ENCODE results near the gene MBD5. TPM values are rescaled to one million over a fixed set of nuclear protein-coding genes. Genes with fewer than 3 reads are reported as not detected.

Gene MBD5
- total RNA-seq, 1 experiment from 2014 or later, result 8.5 TPM

DNA sequence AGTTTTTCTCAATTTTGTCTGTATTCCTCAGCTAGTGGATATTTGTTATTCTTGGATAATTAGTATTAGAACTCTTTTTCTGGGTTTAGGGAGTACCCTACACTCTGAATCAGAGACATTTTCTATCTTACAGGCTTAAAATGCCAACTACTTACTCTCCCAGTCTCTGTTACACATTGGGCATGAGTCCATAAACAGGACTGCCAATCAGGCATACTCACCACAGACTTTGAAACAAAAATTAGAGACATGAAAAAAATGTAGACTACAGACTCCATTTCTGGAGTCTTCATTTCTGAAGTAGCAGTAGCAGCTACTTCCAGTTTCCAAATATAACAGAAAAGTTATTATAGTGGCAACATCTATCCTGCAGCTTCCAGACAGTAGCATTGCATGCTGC is 279.7 kb downstream of the MBD5 start:
- no peaks in the 10 kb centered on the region for H3K79me2 ChIP-seq (ENCODE audit: low read length)
- no peaks in the 10 kb centered on the region for H3K9me2 ChIP-seq (replicated peaks; ENCODE audit: low read length)
- H3K4me2 ChIP-seq (ENCODE audit: low read length), result no peak overlapping the region
- H3F3A ChIP-seq (ENCODE audit: low read length, unreplicated experiment), result no peaks in the 10 kb centered on the region
- no peak for DNase-seq
- H3K9me3 ChIP-seq (ENCODE audit: low read length), result no peaks in the 10 kb centered on the region
- POLR2A ChIA-PET (ENCODE audit: unreplicated experiment), result no interaction called here
- no TSS peak for BruUV-seq (replicated peaks)
- no peaks in the 10 kb centered on the region for H3K4me1 ChIP-seq (ENCODE audit: insufficient read depth, low read length)
- no peaks in the 10 kb centered on the region for H3K36me3 ChIP-seq (ENCODE audit: low read depth, low read length)
- ATAC-seq, result no peak
- no peak overlapping the region for H3K9ac ChIP-seq (ENCODE audit: low read length)
- no peak overlapping the region for H3K4me3 ChIP-seq (ENCODE audit: low read length)
- H2AFZ ChIP-seq (ENCODE audit: low read length), result no peak overlapping the region
- no peaks in the 10 kb centered on the region for H4K20me1 ChIP-seq (ENCODE audit: low read length)
- intact Hi-C loops (cut with micrococcal nuclease), result no loop called here
- CTCF ChIA-PET, result no interaction called here
- no peak overlapping the region for H3K27ac ChIP-seq (ENCODE audit: low read length)
- no peaks in the 10 kb centered on the region for H3K27me3 ChIP-seq (ENCODE audit: low read length)
- TF ChIP-seq, protein P1, sequence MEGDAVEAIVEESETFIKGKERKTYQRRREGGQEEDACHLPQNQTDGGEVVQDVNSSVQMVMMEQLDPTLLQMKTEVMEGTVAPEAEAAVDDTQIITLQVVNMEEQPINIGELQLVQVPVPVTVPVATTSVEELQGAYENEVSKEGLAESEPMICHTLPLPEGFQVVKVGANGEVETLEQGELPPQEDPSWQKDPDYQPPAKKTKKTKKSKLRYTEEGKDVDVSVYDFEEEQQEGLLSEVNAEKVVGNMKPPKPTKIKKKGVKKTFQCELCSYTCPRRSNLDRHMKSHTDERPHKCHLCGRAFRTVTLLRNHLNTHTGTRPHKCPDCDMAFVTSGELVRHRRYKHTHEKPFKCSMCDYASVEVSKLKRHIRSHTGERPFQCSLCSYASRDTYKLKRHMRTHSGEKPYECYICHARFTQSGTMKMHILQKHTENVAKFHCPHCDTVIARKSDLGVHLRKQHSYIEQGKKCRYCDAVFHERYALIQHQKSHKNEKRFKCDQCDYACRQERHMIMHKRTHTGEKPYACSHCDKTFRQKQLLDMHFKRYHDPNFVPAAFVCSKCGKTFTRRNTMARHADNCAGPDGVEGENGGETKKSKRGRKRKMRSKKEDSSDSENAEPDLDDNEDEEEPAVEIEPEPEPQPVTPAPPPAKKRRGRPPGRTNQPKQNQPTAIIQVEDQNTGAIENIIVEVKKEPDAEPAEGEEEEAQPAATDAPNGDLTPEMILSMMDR (conservative IDR thresholded peaks at IDR 0.05; ENCODE audit: low read depth, low read length), result no peak
- TF ChIP-seq EZH2phosphoT487 (IDR thresholded peaks at IDR 0.05; ENCODE audit: borderline replicate concordance, low read length) (no peak), EZH2 (IDR thresholded peaks at IDR 0.05; ENCODE audit: low read length, unreplicated experiment) (no peak)

DNA sequence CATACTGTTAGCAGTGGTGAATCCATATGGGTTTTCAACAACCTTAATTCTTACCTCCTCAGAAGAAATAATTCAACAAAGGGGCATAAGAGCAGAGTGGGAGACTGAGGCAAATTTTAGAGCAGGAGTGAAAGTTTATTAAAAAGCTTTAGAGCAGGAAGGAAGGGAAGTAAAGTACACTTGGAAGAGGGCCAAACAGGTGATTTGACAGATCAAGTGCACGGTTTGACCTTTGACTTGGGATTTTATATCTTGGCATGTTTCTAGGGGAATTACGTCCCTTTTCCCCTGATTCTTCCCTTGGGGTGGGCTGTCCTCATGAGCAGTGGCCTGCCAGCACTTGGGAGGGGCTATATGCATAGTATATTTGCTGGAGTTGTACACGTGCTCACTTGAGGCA is 280.5 kb downstream of the MBD5 start:
- H3K36me3 ChIP-seq (ENCODE audit: low read depth, low read length), result no peaks in the 10 kb centered on the region
- BruUV-seq (replicated peaks), result no TSS peak
- ChIA-PET POLR2A (ENCODE audit: unreplicated experiment) (no interaction called here), CTCF (no interaction called here)
- H3K4me1 ChIP-seq (ENCODE audit: insufficient read depth, low read length), result no peaks in the 10 kb centered on the region
- no peak overlapping the region for H3K9ac ChIP-seq (ENCODE audit: low read length)
- H3K27ac ChIP-seq (ENCODE audit: low read length), result no peak overlapping the region
- intact Hi-C loops (cut with micrococcal nuclease), result no loop called here
- no peak for DNase-seq
- no peak overlapping the region for H3K4me2 ChIP-seq (ENCODE audit: low read length)
- no peak overlapping the region for H2AFZ ChIP-seq (ENCODE audit: low read length)
- ATAC-seq, result no peak
- H3F3A ChIP-seq (ENCODE audit: low read length, unreplicated experiment), result no peaks in the 10 kb centered on the region
- no peaks in the 10 kb centered on the region for H3K9me3 ChIP-seq (ENCODE audit: low read length)
- H3K4me3 ChIP-seq (ENCODE audit: low read length), result no peak overlapping the region
- no peaks in the 10 kb centered on the region for H3K79me2 ChIP-seq (ENCODE audit: low read length)
- H3K9me2 ChIP-seq (replicated peaks; ENCODE audit: low read length), result no peaks in the 10 kb centered on the region
- H4K20me1 ChIP-seq (ENCODE audit: low read length), result no peaks in the 10 kb centered on the region
- H3K27me3 ChIP-seq (ENCODE audit: low read length), result no peaks in the 10 kb centered on the region
- no peak for TF ChIP-seq EZH2phosphoT487 (IDR thresholded peaks at IDR 0.05; ENCODE audit: borderline replicate concordance, low read length)
- TF ChIP-seq EZH2 (IDR thresholded peaks at IDR 0.05; ENCODE audit: low read length, unreplicated experiment), result no peak
- TF ChIP-seq, protein P1 (conservative IDR thresholded peaks at IDR 0.05; ENCODE audit: low read depth, low read length), result no peak

DNA sequence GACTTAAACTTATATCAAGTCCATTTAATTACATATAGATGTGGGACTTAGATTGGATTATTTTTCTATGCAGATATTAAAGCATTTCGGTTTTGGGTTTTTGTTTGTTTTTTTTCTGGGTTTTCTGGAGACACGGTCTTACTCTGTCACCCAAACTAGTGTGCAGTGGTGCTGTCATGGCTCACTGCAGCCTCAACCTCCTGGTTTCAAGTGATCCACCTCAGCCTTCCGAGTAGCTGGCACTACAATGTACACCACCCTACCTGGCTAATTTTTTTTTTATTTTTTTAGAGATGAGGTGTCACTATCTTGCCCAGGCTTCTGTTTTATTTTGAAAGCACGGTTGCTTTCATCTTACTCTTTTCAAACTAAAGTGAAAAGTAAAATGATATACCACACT is 281.6 kb downstream of the MBD5 start:
- Histone ChIP-seq H3F3A (ENCODE audit: low read length, unreplicated experiment) (no peaks in the 10 kb centered on the region), H3K4me1 (ENCODE audit: insufficient read depth, low read length) (no peaks in the 10 kb centered on the region), H4K20me1 (ENCODE audit: low read length) (no peaks in the 10 kb centered on the region), H3K79me2 (ENCODE audit: low read length) (no peaks in the 10 kb centered on the region), H2AFZ (ENCODE audit: low read length) (no peak overlapping the region), H3K9me2 (replicated peaks; ENCODE audit: low read length) (no peaks in the 10 kb centered on the region), H3K4me3 (ENCODE audit: low read length) (no peak overlapping the region), H3K9me3 (ENCODE audit: low read length) (no peaks in the 10 kb centered on the region), H3K27me3 (ENCODE audit: low read length) (no peaks in the 10 kb centered on the region), H3K36me3 (ENCODE audit: low read depth, low read length) (no peaks in the 10 kb centered on the region), H3K9ac (ENCODE audit: low read length) (no peak overlapping the region), H3K27ac (ENCODE audit: low read length) (no peak overlapping the region), H3K4me2 (ENCODE audit: low read length) (no peak overlapping the region)
- DNase-seq (no peak), ATAC-seq (no peak)
- intact Hi-C loops (cut with micrococcal nuclease), result no loop called here
- ChIA-PET POLR2A (ENCODE audit: unreplicated experiment) (no interaction called here), CTCF (no interaction called here)
- TF ChIP-seq EZH2 (IDR thresholded peaks at IDR 0.05; ENCODE audit: low read length, unreplicated experiment) (no peak), EZH2phosphoT487 (IDR thresholded peaks at IDR 0.05; ENCODE audit: borderline replicate concordance, low read length) (no peak)
- TF ChIP-seq, protein P1 (conservative IDR thresholded peaks at IDR 0.05; ENCODE audit: low read depth, low read length), result no peak
- BruUV-seq (replicated peaks), result no TSS peak
